Measurements from ENCODE around the gene CD96.

Gene CD96

GRCh38 chr3:111676211-111677006 is 134.4 kb downstream of the CD96 start:
- DNase-seq (peak in 1 of 2 donors; percentile 53), ATAC-seq (peak; percentile 38)
- H3K4me3 Mint-ChIP-seq: peak overlapping the region; percentile 86 to 92
- peak overlapping the region; percentile 71 to 90 for H3K27ac Mint-ChIP-seq
- no peaks in the 10 kb centered on the region for H3K27me3 Mint-ChIP-seq
- peaks cover 74% of the 10 kb centered on the region for H3K4me1 Mint-ChIP-seq
- no peaks in the 10 kb centered on the region for H3K9me3 Mint-ChIP-seq

- no peak for DNase-seq
- Mint-ChIP-seq H3K27me3 (no peaks in the 10 kb centered on the region), H3K27ac (peak overlapping the region; percentile 71 to 90), H3K4me3 (peak overlapping the region; percentile 86 to 92), H3K4me1 (peaks cover 75% of the 10 kb centered on the region), H3K9me3 (no peaks in the 10 kb centered on the region)
- ATAC-seq: no peak
Measured at GRCh38 chr3:111677007-111677392, 135.0 kb downstream of the CD96 start.

GRCh38 chr3:111681661-111682426 is 139.8 kb downstream of the CD96 start:
- DNase-seq: no peak
- H3K4me1 Mint-ChIP-seq: peaks cover 87% of the 10 kb centered on the region
- no peaks in the 10 kb centered on the region for H3K9me3 Mint-ChIP-seq
- ATAC-seq: no peak
- H3K4me3 Mint-ChIP-seq: no peak overlapping the region
- H3K27ac Mint-ChIP-seq: no peak overlapping the region
- H3K27me3 Mint-ChIP-seq: no peaks in the 10 kb centered on the region

GRCh38 chr3:111684640-111685039 is 142.6 kb downstream of the CD96 start:
- ATAC-seq (no peak), DNase-seq (no peak)
- no peak overlapping the region for H3K27ac Mint-ChIP-seq
- peaks cover 85% of the 10 kb centered on the region for H3K4me1 Mint-ChIP-seq
- H3K27me3 Mint-ChIP-seq: no peaks in the 10 kb centered on the region
- no peaks in the 10 kb centered on the region for H3K9me3 Mint-ChIP-seq
- H3K4me3 Mint-ChIP-seq: peak overlapping the region in 1 of 2 donors; percentile 1

GRCh38 chr3:111688190-111688800 is 146.3 kb downstream of the CD96 start:
- peaks cover 87% of the 10 kb centered on the region for H3K4me1 Mint-ChIP-seq
- H3K27ac Mint-ChIP-seq: no peak overlapping the region
- H3K4me3 Mint-ChIP-seq: no peak overlapping the region
- H3K9me3 Mint-ChIP-seq: no peaks in the 10 kb centered on the region
- H3K27me3 Mint-ChIP-seq: no peaks in the 10 kb centered on the region
- no peak for ATAC-seq
- no peak for DNase-seq

- peak overlapping the region in 1 of 2 donors; percentile 17 for H3K4me3 Mint-ChIP-seq
- DNase-seq: peak; percentile 45 to 65
- H3K9me3 Mint-ChIP-seq: no peaks in the 10 kb centered on the region
- peaks cover 85% of the 10 kb centered on the region for H3K4me1 Mint-ChIP-seq
- peak; percentile 97 for ATAC-seq
- H3K27ac Mint-ChIP-seq: no peak overlapping the region
- no peaks in the 10 kb centered on the region for H3K27me3 Mint-ChIP-seq
Measured at GRCh38 chr3:111690242-111690641, 148.2 kb downstream of the CD96 start.

- DNase-seq (no peak), ATAC-seq (no peak)
- H3K4me1 Mint-ChIP-seq: peaks cover 85% of the 10 kb centered on the region
- no peak overlapping the region for H3K27ac Mint-ChIP-seq
- H3K27me3 Mint-ChIP-seq: no peaks in the 10 kb centered on the region
- H3K4me3 Mint-ChIP-seq: no peak overlapping the region
- H3K9me3 Mint-ChIP-seq: no peaks in the 10 kb centered on the region
Measured at GRCh38 chr3:111691293-111691909, 149.4 kb downstream of the CD96 start.

DNA sequence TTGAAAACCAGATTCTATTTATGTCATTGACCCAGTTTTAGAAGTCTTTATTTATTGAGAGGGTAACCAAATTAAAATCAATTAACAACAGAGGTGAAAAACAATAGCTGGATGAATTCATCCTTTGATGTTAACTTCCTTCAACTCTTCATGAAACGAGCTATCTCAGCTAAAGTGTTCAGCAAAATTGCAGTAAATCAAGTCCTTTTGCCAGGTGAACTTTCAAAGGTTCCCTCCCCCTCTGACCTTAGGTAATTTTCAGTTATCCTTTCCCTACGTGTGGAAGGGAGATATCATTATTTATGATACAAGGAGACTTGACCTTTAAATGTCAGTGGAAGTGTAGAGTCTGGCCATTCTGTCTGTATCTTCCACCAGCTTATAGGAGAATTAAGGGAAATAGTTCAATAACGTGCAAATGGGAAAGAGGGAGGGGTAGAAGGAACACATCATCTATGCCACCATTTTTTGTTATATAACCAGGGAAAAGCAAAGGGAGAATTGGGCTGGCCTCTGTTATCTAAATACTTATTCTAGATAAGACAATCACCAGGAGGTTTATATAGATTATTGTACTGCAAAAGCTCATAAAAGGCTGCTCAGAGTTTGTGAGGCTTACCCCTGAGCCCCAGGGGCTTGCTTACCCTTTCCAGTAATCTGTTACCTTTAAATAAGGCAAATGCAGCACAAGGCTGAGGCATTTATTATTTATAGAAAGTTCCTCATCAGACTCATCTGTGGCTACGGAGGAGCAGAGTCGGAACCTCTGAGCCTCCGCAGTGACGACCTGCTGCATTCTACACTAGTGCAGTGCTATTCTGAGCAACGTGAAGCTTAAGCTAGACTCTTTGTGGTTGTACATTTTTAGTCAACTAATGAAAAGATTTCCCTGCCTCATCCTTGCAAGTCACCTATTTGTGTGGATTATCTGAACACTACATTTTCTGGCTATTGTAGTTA is 150.9 kb downstream of the CD96 start:
- Mint-ChIP-seq H3K9me3 (no peaks in the 10 kb centered on the region), H3K4me3 (no peak overlapping the region), H3K27ac (peak overlapping the region in 1 of 2 donors; percentile 1), H3K27me3 (no peaks in the 10 kb centered on the region), H3K4me1 (peaks cover 72% of the 10 kb centered on the region)
- DNase-seq (no peak), ATAC-seq (no peak)

DNA sequence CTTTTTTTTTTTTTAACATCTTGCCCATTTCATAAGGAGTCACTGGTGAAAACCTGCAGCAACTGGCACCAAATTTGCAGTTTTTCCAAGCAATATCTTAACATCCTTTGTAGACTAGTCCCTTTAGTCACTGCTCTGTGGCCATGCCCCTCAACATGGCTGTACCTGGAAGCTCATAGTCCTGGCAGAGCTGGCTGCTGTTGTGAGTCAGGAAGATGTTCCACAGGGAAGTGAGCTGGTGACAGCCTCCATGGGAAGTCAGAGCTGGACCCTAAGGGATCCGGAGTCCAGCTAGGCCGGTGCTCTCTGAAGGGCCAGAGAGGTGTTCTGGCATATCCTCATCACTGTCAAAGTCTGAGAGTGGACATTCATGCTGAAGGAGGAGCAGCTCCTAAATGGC is 152.5 kb downstream of the CD96 start:
- ATAC-seq: no peak
- Mint-ChIP-seq H3K27me3 (no peaks in the 10 kb centered on the region), H3K9me3 (no peaks in the 10 kb centered on the region), H3K27ac (no peak overlapping the region), H3K4me3 (peak overlapping the region in 1 of 2 donors; percentile 12), H3K4me1 (peaks cover 60% of the 10 kb centered on the region)
- DNase-seq: no peak

- ATAC-seq (peak; percentile 92), DNase-seq (peak in 1 of 2 donors; percentile 35)
- Mint-ChIP-seq H3K27ac (peak overlapping the region; percentile 19 to 82), H3K9me3 (no peaks in the 10 kb centered on the region), H3K27me3 (no peaks in the 10 kb centered on the region), H3K4me3 (peak overlapping the region; percentile 58 to 73), H3K4me1 (peaks cover 48% of the 10 kb centered on the region)
Measured at GRCh38 chr3:111695636-111696117, 153.7 kb downstream of the CD96 start.

DNA sequence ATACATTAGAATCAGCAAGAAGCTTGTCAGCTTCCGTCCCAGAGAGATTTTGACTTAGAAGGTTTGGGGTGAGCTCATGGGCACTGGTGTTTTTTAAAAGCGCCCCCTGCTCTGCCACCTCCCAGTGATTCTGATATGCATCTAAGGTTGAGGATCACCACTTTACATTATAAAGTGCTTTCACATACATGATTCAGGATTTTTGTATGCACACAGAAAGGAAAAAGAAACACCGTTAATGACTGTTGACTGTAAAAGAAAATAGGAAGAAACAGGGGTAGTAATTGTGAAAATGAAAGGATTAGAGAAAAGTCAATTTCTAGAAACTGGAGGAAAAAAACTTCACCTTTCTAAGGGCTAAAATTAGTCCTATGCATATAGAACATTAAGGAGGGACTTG is 158.1 kb downstream of the CD96 start:
- Mint-ChIP-seq H3K27ac (peak overlapping the region in 1 of 2 donors; percentile 48), H3K4me1 (peaks cover 34% of the 10 kb centered on the region), H3K4me3 (peak overlapping the region; percentile 38 to 46), H3K9me3 (no peaks in the 10 kb centered on the region), H3K27me3 (no peaks in the 10 kb centered on the region)
- DNase-seq (no peak), ATAC-seq (peak; percentile 42)

GRCh38 chr3:111701292-111701906 is 159.4 kb downstream of the CD96 start:
- peaks cover 34% of the 10 kb centered on the region for H3K4me1 Mint-ChIP-seq
- ATAC-seq: peak; percentile 62

More at GRCh38 chr3:111701292-111701906, 159.4 kb downstream of the CD96 start:
- no peak for DNase-seq
- no peaks in the 10 kb centered on the region for H3K27me3 Mint-ChIP-seq
- H3K27ac Mint-ChIP-seq: no peak overlapping the region
- no peaks in the 10 kb centered on the region for H3K9me3 Mint-ChIP-seq
- H3K4me3 Mint-ChIP-seq: no peak overlapping the region

All from stimulated activated naive CD8-positive, alpha-beta T cell treated with anti-CD3 and anti-CD28 coated beads, Interleukin-15, amount 100 ng/mL, for 72 hours (primary cell).